ENCODE results near the gene CDHR4. TPM values are rescaled to one million over a fixed set of nuclear protein-coding genes. Genes with fewer than 3 reads are reported as not detected.

Gene CDHR4
- total and polyA plus RNA-seq, 9 of the 15 experiments (the other 6 are each of a cell fraction or from before 2014, with no cell fraction given): 0.21 TPM; not detected in 8

GRCh38 chr3:49801160-49801559 is 1.5 kb upstream of the CDHR4 start (continued):
- TF ChIP-seq CCNT2 (IDR thresholded peaks at IDR 0.05; ENCODE audit: borderline replicate concordance, extremely low read depth, insufficient read length, low read depth, low read length) (no peak), PHF21A (IDR thresholded peaks at IDR 0.05; ENCODE audit: borderline replicate concordance, low read depth) (peak; percentile 95), ZZZ3 (IDR thresholded peaks at IDR 0.05) (no peak), LARP7 (IDR thresholded peaks at IDR 0.05) (no peak), E2F6 (IDR thresholded peaks at IDR 0.05; ENCODE audit: borderline replicate concordance in 1 of 2, extremely low read depth in 1 of 2, insufficient read depth in 1 of 2, insufficient read length in 1 of 2, low read depth in 1 of 2, low read length in 1 of 2, poor library complexity in 1 of 2, severe bottlenecking in 1 of 2) (no peak)
- TF ChIP-seq, protein P1, sequence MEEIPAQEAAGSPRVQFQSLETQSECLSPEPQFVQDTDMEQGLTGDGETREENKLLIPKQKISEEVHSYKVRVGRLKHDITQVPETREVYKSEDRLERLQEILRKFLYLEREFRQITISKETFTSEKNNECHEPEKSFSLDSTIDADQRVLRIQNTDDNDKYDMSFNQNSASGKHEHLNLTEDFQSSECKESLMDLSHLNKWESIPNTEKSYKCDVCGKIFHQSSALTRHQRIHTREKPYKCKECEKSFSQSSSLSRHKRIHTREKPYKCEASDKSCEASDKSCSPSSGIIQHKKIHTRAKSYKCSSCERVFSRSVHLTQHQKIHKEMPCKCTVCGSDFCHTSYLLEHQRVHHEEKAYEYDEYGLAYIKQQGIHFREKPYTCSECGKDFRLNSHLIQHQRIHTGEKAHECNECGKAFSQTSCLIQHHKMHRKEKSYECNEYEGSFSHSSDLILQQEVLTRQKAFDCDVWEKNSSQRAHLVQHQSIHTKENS (CRISPR knock-in tag; IDR thresholded peaks at IDR 0.05): no peak
- TF ChIP-seq, protein P2, sequence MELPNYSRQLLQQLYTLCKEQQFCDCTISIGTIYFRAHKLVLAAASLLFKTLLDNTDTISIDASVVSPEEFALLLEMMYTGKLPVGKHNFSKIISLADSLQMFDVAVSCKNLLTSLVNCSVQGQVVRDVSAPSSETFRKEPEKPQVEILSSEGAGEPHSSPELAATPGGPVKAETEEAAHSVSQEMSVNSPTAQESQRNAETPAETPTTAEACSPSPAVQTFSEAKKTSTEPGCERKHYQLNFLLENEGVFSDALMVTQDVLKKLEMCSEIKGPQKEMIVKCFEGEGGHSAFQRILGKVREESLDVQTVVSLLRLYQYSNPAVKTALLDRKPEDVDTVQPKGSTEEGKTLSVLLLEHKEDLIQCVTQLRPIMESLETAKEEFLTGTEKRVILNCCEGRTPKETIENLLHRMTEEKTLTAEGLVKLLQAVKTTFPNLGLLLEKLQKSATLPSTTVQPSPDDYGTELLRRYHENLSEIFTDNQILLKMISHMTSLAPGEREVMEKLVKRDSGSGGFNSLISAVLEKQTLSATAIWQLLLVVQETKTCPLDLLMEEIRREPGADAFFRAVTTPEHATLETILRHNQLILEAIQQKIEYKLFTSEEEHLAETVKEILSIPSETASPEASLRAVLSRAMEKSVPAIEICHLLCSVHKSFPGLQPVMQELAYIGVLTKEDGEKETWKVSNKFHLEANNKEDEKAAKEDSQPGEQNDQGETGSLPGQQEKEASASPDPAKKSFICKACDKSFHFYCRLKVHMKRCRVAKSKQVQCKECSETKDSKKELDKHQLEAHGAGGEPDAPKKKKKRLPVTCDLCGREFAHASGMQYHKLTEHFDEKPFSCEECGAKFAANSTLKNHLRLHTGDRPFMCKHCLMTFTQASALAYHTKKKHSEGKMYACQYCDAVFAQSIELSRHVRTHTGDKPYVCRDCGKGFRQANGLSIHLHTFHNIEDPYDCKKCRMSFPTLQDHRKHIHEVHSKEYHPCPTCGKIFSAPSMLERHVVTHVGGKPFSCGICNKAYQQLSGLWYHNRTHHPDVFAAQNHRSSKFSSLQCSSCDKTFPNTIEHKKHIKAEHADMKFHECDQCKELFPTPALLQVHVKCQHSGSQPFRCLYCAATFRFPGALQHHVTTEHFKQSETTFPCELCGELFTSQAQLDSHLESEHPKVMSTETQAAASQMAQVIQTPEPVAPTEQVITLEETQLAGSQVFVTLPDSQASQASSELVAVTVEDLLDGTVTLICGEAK (IDR thresholded peaks at IDR 0.05): no peak
- TF ChIP-seq, protein P2 (CRISPR knock-in tag; IDR thresholded peaks at IDR 0.05): no peak
- TF ChIP-seq, protein P3, sequence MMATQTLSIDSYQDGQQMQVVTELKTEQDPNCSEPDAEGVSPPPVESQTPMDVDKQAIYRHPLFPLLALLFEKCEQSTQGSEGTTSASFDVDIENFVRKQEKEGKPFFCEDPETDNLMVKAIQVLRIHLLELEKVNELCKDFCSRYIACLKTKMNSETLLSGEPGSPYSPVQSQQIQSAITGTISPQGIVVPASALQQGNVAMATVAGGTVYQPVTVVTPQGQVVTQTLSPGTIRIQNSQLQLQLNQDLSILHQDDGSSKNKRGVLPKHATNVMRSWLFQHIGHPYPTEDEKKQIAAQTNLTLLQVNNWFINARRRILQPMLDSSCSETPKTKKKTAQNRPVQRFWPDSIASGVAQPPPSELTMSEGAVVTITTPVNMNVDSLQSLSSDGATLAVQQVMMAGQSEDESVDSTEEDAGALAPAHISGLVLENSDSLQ (IDR thresholded peaks at IDR 0.05): no peak
